Left forelimb (tissue), 1 donor: ENCODE measurements around the gene SPATA21.
"Not testable (repeated sequence)": the region's sequence is repeated elsewhere in the genome, so short reads cannot be mapped to it uniquely, and the experiment has no call there.

ENCODE experiments used
- DNase-seq: peaks from one replicate; pipeline ENCODE4 v3.0.0-alpha.2; 2018; ENCODE audit warnings: low spot score

Gene SPATA21

GRCh38 chr1:16436946-16437474 is at the start of gene SPATA21:
Gene SPATA21 (minus strand): TSS chr1:16437424. CDS start chr1:16431371, 6,053 bp downstream.
- no peak for DNase-seq

DNA sequence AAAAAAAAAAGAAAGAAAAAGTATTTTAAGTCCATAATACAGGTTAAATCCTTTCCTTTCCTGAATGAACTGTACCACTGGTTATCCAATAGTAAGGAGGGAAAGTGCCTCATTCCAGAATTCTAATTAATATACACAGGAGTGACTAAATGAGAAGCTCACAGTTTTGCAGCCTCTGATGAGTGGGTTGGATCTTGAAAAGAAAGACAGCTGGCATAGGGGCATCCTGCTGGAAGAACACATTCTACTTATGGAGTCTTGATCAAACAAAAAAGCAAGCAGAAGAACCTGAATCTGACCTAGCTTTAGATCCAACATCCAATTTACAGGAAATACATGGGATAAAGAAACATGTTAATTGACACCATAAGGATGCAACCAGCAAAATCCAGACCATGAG is 49.8 kb upstream of the SPATA21 start:
- DNase-seq, result not testable (repeated sequence)

GRCh38 chr1:16486316-16486715 is 49.1 kb upstream of the SPATA21 start:
- DNase-seq, result not testable (repeated sequence)

GRCh38 chr1:16484931-16485330 is 47.7 kb upstream of the SPATA21 start:
- no peak for DNase-seq

GRCh38 chr1:16484501-16484835 is 47.2 kb upstream of the SPATA21 start:
- no peak for DNase-seq

GRCh38 chr1:16483639-16484500 is 46.6 kb upstream of the SPATA21 start:
- not testable (repeated sequence) for DNase-seq

DNA sequence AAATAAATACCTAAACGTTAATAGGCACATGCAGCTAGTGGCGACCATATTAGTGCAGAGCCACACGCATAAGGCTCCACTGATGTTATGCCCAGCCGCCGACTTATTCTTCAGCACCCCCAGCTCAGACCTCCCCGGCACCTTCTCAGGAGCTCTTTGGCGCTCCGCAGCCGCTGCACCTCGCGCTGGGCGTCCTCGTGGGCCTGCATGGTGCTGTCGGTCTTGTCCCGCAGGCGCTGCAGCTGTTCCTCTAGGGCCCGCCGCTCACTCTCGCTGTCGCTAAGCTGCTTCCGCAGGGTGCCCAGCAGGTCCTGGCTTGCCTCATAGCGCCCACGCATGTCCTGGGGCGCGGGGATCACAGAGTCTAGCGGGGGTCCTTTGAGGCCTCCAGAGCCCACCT is 45.9 kb upstream of the SPATA21 start:
- DNase-seq, result not testable (repeated sequence)

GRCh38 chr1:16478091-16478490 is 40.9 kb upstream of the SPATA21 start:
- DNase-seq, result no peak

DNA sequence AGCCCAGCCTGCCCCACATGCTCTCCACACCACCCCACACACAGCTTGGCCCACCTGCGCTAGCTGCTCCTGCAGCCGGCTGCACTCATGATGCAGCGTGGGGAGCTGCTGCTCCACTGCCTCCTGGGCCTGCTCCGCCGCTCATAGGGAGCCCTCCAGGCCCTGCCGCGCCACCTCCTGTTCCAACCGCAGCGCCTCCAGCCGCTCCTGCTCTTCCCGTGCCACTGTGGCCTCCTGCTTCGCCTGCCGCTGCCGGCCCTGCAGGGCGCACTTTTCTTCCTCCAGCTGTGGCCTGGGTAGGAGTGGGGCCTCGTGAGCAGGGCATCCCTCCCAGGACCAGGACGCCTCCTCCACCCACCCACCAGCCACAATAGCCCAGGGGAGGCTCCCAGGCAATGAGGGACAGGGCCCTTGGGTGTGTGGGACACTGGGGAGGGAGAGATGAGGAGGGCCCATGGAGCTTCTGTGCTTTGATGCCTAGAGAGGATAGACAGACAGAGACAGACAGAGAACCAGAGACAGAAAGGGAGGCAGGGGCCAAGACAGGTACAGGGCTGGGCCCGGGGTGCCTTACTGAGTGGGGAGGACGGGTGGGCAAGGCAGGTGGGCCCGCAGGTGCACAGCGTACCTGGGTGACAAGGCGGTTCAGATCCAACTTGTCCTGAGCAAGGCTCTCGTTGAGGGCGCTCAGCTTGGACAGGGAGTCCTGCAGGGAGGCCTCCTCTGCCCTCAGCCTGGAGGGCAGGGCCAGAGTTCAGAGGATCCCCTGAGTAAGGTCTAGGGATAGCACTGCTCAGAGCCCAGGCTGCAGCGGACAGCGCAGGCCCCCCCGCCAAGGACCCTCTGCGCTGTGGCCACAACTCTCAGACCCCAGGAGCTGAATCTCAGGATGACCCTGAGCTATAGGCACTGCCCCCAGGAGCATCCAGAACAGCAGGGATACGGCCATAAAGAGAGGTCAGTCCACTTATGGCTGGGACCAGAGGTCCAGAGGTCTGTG is 38.8 kb upstream of the SPATA21 start:
- not testable (repeated sequence) for DNase-seq

GRCh38 chr1:16474891-16475290 is 37.7 kb upstream of the SPATA21 start:
- not testable (repeated sequence) for DNase-seq

GRCh38 chr1:16474166-16474800 is 37.1 kb upstream of the SPATA21 start:
- DNase-seq, result no peak

- no peak for DNase-seq
Observed at GRCh38 chr1:16468558-16468957, 31.3 kb upstream of the SPATA21 start.

DNA sequence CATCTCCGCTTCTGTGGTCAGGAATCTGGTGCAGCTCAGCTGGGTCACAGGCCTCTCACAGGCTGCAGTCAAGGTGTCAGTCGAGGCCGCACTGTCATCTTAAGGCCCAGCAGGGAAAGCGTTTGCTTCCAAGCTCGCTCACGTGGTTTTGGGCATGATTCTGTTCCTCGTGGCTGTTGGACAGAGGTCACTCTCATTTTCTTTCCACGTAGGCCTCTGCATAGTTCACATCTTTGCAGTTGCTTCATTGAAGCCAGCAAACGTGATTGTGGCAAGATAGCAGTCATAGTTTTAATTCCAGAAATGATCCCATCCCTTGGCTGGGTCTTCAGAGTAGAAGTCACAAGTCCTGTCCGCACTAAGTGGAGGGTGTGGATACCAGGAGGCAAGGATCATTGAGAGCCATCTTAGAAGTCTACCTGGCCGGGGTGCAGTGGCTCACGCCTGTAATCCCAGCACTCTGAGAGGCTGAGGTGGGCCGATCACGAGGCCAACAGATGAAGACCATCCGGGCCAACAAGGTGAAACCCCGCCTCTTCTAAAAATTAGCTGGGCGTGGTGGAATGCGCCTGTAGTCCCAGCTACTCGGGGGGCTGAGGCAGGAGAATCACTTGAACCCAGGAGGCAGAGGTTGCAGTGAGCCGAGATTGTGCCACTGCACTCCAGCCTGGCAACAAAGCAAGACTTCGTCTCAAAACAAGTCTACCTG is 27.8 kb upstream of the SPATA21 start:
- no peak for DNase-seq

- DNase-seq, result no peak
Observed at GRCh38 chr1:16462773-16463330, 25.6 kb upstream of the SPATA21 start.

DNA sequence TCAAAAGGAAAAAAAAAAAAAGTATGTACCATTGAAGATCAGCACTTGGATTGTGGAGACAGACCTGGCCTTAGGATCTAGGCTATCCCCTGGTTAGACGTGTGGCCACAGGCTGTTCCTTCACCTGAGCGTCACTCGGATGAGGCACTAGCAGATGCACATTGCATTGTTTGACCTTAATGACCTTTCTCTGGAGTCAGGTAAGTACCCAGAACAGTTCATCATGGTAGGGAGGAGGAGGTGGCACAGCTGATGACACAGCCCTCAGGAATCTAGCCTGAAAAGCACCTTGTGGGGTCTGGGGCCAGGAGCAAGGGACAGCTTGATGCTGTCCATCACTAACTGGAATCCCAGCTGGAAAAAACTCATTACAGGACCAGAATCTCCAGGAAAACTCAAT is 24.5 kb upstream of the SPATA21 start:
- no peak for DNase-seq

GRCh38 chr1:16459352-16459925 is 22.2 kb upstream of the SPATA21 start:
- no peak for DNase-seq

DNA sequence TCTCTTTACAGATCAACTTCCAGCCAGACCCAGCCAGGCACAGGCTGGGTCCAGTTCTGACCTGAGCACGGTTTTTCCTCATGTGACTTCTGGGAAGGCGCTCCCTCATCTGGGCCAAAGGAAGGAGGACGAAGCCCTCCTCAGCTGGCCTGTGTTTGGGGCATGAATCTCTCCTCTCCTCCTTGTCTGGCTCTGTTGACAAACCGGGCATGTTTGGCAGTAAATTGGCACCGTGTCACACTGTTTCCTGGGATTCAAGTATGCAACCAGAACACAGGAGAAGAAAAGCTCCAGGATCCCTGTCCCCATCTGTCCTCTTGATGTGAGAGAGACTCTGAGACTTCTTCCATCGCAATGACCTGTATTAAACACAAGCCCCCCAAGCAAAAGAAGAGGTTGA is 21.6 kb upstream of the SPATA21 start:
- DNase-seq, result no peak

GRCh38 chr1:16456151-16456550 is 18.9 kb upstream of the SPATA21 start:
- not testable (repeated sequence) for DNase-seq

DNA sequence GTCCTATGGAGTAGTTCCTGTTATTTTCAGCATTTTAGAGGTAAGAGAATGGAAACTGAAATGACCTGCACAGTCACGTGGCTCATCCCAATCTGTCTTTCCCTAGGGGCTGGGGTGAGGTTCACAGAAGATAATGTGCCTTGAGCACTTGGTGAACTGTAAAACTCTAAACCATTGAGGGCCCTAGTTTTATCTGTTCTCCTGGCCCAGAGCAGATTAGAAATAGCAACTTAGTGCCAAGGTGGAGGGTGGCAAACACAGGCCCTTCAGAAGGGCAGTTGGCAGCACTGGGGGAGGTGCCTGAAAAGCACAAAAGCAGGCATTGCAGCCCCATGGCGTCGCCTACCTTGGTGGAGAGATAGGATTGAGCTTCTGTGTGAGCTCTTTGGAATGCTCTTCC is 17.7 kb upstream of the SPATA21 start:
- DNase-seq, result not testable (repeated sequence)

GRCh38 chr1:16451841-16452528 is 14.8 kb upstream of the SPATA21 start:
- DNase-seq, result no peak
